Mucosa of descending colon (tissue), 3 donors: Measurements from ENCODE around the gene ZKSCAN7. TPM values are rescaled to one million over a fixed set of nuclear protein-coding genes. Genes with fewer than 3 reads are reported as not detected.
"Not testable (repeated sequence)": the region's sequence is repeated elsewhere in the genome, so short reads cannot be mapped to it uniquely, and the experiment has no call there.

Experiments used
- ATAC-seq: fragments of 200-7000 bp; cut with Tn5 transposase; one replicate; pipeline ENCODE4 v1.9.1; 2020; ENCODE audit warnings: mild to moderate bottlenecking, moderate library complexity
- DNase-seq, 3 donors: peaks; one replicate each; pipeline ENCODE4 v3.0.0-alpha.2; 2020
- H3K36me3 ChIP-seq: fragments of 200-600 bp; one replicate; pipeline ENCODE4 v1.8.0; 2021; ENCODE audit warnings: low read depth, mild to moderate bottlenecking
- H3K4me1 ChIP-seq: fragments of 200-600 bp; one replicate; pipeline ENCODE4 v1.8.0; 2021; ENCODE audit warnings: low read depth, mild to moderate bottlenecking
- H3K4me3 ChIP-seq: fragments of 200-600 bp; one replicate; pipeline ENCODE4 v1.8.0; 2021; ENCODE audit warnings: mild to moderate bottlenecking
- H3K9me3 ChIP-seq: fragments of 200-600 bp; one replicate; pipeline ENCODE4 v1.8.0; 2021; ENCODE audit warnings: mild to moderate bottlenecking
- intact Hi-C, 2 donors: fragments of 100-400 bp; cut with DNase I in 1 of 2; cut with micrococcal nuclease in 1 of 2; formaldehyde crosslinking; loops; one replicate each; pipeline versions ENCODE4 v1.11.0 to v1.11.1; 2022; cut with DNase I, micrococcal nuclease
- total RNA-seq, 3 donors: library from RNA; stranded (reverse); fragmentation: NEBNext Ultra II Directional in 2 of 3; extraction: Animal tissue kit (Norgen Biotek cat#: 25700) in 2 of 3; gene quantifications; one replicate each; pipeline versions ENCODE4 v1.2.1 to v1.2.4, GENCODE V29; 2021 to 2023
- TF ChIP-seq, protein P1 (sequence below): fragments of 200-600 bp; IDR thresholded peaks from one replicate; pipeline ENCODE4 v1.8.0; 2022; ENCODE audit warnings: antibody characterized with exemption, mild to moderate bottlenecking
- donor health status: DM: no; HTN: no; CAD: no; lungs with moderate emphysema.
- donor health status: DM: no; HTN: no; CAD: no.
- donor health status: DM: no; HTN: yes; CAD: no.

ZKSCAN7 gene
- total RNA-seq, 3 donors from 2014 or later = 0.96 to 3.0 (median 1.6) TPM

DNA sequence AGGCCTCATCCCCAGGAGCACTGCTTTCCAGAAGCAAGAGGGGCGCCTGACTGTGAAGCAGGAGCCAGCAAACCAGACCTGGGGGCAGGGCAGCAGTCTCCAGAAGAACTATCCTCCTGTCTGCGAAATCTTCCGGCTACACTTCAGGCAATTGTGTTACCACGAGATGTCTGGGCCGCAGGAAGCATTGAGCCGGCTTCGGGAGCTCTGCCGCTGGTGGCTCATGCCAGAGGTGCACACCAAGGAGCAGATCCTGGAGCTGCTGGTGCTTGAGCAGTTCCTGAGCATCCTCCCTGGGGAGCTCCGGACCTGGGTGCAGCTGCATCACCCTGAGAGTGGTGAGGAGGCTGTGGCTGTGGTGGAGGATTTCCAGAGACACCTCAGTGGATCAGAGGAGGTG lies 2.1 kb downstream of the ZKSCAN7 start:
- no peak overlapping the region for H3K4me3 ChIP-seq
- intact Hi-C loops = no loop called here
- H3K9me3 ChIP-seq = peaks cover 3% of the 10 kb centered on the region
- TF ChIP-seq, protein P1, sequence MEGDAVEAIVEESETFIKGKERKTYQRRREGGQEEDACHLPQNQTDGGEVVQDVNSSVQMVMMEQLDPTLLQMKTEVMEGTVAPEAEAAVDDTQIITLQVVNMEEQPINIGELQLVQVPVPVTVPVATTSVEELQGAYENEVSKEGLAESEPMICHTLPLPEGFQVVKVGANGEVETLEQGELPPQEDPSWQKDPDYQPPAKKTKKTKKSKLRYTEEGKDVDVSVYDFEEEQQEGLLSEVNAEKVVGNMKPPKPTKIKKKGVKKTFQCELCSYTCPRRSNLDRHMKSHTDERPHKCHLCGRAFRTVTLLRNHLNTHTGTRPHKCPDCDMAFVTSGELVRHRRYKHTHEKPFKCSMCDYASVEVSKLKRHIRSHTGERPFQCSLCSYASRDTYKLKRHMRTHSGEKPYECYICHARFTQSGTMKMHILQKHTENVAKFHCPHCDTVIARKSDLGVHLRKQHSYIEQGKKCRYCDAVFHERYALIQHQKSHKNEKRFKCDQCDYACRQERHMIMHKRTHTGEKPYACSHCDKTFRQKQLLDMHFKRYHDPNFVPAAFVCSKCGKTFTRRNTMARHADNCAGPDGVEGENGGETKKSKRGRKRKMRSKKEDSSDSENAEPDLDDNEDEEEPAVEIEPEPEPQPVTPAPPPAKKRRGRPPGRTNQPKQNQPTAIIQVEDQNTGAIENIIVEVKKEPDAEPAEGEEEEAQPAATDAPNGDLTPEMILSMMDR = no peak
- ATAC-seq (no peak), DNase-seq (no peak)
- no peaks in the 10 kb centered on the region for H3K4me1 ChIP-seq
- no peaks in the 10 kb centered on the region for H3K36me3 ChIP-seq

DNA sequence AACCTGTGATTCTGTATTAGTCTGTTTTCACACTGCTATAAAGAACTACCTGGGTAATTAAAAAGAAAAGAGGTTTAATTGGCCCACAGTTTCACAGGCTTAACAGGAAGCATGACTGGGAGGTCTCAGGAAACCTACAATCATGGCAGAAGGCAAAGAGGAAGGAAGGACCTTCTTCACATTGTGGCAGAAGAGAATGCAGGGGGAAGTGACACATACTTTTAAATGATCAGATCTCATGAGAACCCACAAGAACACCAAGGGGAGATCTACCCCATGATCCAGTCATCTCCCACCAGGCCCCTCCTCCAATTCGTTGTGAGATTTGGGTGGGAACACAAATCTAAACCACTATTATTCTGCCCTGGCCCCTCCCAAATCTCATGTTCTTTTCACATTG lies 6.1 kb downstream of the ZKSCAN7 start:
- TF ChIP-seq, protein P1 = no peak
- H3K9me3 ChIP-seq = peaks cover 10% of the 10 kb centered on the region
- no peaks in the 10 kb centered on the region for H3K4me1 ChIP-seq
- intact Hi-C loops = no loop called here
- H3K36me3 ChIP-seq = no peaks in the 10 kb centered on the region
- ATAC-seq = no peak
- DNase-seq = no peak
- no peak overlapping the region for H3K4me3 ChIP-seq

DNA sequence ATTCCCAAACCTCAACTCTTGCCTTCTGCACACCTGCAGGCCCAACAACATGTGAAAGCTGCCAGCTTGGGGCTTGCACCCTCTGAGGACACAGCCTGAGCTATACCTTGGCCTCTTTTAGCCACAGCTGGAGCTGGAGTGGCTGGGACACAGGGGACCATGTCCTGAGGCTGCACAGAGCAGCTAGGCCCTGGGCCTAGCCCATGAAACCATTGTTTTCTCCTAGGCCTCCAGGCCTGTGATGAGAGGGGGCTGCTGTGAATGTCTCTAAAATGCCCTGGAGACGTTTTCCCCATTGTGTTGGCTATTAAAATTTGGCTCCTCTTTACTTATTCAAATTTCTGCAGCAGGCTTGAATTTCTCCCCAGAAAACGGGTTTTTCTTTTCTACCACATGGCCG lies 7.2 kb downstream of the ZKSCAN7 start:
- H3K4me3 ChIP-seq = no peak overlapping the region
- ATAC-seq (no peak), DNase-seq (no peak)
- H3K4me1 ChIP-seq = no peaks in the 10 kb centered on the region
- TF ChIP-seq, protein P1 = no peak
- H3K36me3 ChIP-seq = no peaks in the 10 kb centered on the region
- peaks cover 10% of the 10 kb centered on the region for H3K9me3 ChIP-seq
- intact Hi-C loops = no loop called here

DNA sequence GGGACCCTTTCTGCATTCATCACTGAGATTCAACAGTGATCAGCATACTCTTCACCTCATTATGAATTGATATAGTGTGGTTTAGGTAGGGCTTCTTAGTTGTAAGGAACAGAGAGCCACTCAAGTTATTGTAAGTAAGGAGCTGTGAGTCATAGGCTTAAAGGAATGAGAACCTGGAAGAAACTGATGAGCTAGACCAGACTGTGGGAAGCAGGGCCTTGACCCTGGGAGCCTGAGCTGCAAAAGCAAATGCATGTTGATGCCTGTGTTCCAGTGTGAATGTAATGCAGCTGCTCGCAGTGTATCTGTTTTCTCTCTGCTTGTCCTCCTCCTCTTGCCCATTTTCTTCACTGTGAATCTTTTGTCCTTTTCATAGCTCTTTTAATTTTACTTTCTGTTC lies 13.6 kb downstream of the ZKSCAN7 start:
- DNase-seq (no peak), ATAC-seq (no peak)
- no peaks in the 10 kb centered on the region for H3K36me3 ChIP-seq
- H3K9me3 ChIP-seq = peaks cover 31% of the 10 kb centered on the region
- no peaks in the 10 kb centered on the region for H3K4me1 ChIP-seq
- no peak overlapping the region for H3K4me3 ChIP-seq
- intact Hi-C loops = no loop called here
- TF ChIP-seq, protein P1 = no peak

DNA sequence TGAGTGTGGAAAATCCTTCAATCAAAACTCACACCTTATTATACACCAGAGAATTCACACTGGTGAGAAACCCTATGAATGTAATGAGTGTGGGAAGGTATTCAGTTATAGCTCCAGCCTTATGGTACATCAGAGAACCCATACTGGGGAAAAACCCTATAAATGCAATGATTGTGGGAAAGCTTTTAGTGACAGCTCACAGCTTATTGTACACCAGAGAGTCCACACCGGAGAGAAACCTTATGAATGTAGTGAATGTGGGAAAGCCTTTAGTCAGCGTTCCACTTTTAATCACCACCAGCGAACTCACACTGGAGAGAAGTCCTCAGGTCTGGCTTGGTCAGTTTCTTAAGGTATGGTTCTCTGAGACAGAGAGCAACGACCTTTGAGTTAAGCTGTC lies 16.0 kb downstream of the ZKSCAN7 start:
- ATAC-seq (no peak), DNase-seq (no peak)
- Histone ChIP-seq H3K9me3 (peaks cover 33% of the 10 kb centered on the region), H3K36me3 (no peaks in the 10 kb centered on the region), H3K4me3 (no peak overlapping the region), H3K4me1 (no peaks in the 10 kb centered on the region)
- TF ChIP-seq, protein P1 = no peak
- intact Hi-C loops = no loop called here

DNA sequence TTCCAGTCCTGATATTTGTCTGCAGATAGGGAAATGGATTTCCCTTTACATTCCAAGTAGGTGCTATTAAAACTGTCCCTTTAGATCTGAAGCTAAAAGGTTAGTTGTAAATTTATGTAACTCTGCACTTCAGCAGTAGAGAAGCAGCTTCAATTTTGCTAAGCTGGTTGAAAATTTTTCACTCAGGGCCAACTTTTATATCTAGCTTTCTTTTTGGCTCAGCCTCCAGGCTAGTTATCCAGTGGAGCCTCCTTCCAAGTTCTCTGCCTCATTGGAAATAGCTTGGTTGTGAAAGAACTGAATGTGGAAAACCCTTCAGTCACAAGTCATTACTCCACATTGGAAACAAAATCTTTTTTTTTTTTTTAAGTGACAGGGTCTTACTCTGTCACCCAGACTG lies 21.6 kb downstream of the ZKSCAN7 start:
- no peaks in the 10 kb centered on the region for H3K4me1 ChIP-seq
- intact Hi-C loops = no loop called here
- ATAC-seq (no peak), DNase-seq (no peak)
- no peak overlapping the region for H3K4me3 ChIP-seq
- TF ChIP-seq, protein P1 = no peak
- H3K9me3 ChIP-seq = peaks cover 15% of the 10 kb centered on the region
- H3K36me3 ChIP-seq = no peaks in the 10 kb centered on the region

DNA sequence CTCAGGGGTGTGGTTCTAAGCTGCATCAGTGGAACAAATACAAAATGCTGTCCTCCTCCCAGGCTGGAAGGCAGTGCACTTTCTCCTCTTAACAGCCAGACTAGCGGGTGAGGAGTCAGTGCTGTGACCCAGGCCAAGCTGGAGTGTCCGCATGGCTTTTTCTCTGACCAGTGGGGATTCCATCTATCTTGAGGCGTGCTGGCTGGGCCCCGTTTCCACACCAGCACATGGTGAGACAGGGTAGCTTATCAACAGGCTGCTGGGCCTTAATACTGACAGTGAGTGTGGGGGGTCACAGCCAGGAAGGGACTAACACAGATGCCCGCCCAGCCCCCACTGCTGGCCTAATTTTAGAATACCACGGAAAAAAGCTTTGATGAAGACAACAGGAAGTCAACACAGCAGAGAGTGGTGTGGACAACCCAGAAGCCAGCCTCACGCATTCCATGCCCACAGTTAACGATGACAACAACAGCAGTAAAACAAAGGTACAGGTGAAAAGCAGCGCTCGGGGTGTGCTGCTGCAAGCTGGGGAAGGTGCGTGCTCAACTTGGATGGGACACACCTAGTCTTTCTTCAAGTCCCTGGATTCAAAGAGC lies 22.5 kb downstream of the ZKSCAN7 start:
- H3K9me3 ChIP-seq, ATAC-seq, intact Hi-C loops, H3K36me3 ChIP-seq, DNase-seq, H3K4me1 ChIP-seq, H3K4me3 ChIP-seq: not testable (repeated sequence)

DNA sequence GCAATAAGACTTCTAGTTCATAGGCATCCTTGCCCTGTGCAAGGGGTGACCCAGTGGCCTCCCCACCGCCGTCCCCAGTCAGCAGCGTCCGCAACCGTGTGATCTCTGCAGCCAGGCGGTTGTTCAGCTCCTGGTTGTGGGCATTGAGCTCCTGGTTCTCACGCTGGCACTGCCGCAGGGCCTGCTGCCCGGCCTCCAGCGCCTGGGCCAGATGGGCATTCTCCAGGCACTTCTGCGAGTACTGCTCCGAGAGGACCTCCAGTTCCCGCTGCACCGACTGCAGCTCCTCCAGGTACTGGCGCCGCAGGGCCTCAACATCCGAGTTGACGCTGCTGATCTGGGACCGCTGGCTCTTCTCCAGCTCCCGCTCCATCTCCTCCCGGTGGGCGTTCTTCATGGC lies 23.3 kb downstream of the ZKSCAN7 start:
- DNase-seq, ATAC-seq, H3K36me3 ChIP-seq, H3K4me3 ChIP-seq, H3K9me3 ChIP-seq, H3K4me1 ChIP-seq, intact Hi-C loops: not testable (repeated sequence)
